WTC11 (cell line): ENCODE results near the gene SYT17. TPM values are rescaled to one million over a fixed set of nuclear protein-coding genes. Genes with fewer than 3 reads are reported as not detected.

ENCODE experiments used
- ATAC-seq: fragments of 200-7000 bp; cut with Tn5 transposase; 2 replicates; pipeline ENCODE4 v1.10.0; 2021; ENCODE audit warnings: mild to moderate bottlenecking, moderate library complexity
- CTCF ChIA-PET: fragments of 300-600 bp; sonication (Branson Sonifier 250); formaldehyde crosslinking; loops from one replicate; lab custom pipeline; 2021; ENCODE audit warnings: antibody characterized with exemption; lab: Charles Lee
- POLR2A ChIA-PET: fragments of 350-600 bp; sonication (Branson Sonifier 250); formaldehyde crosslinking; loops from one replicate; lab custom pipeline; 2021; ENCODE audit warnings: antibody characterized with exemption; lab: Charles Lee
- DNase-seq: peaks from one replicate; pipeline ENCODE4 v3.0.0; 2021; ENCODE audit warnings: low spot score
- H3K27ac Mint-ChIP-seq: 2 replicates; pipeline ENCODE4 v1.8.0; 2021; ENCODE audit warnings: mixed read lengths
- H3K27me3 Mint-ChIP-seq: 2 replicates; pipeline ENCODE4 v1.8.0; 2021; ENCODE audit warnings: low read depth, mild to moderate bottlenecking, moderate library complexity, mixed read lengths
- H3K36me3 Mint-ChIP-seq: 2 replicates; pipeline ENCODE4 v1.8.0; 2021; ENCODE audit warnings: mixed read lengths
- H3K4me1 Mint-ChIP-seq: 2 replicates; pipeline ENCODE4 v1.8.0; 2022; ENCODE audit warnings: mixed read lengths
- H3K4me3 Mint-ChIP-seq: 2 replicates; pipeline ENCODE4 v1.8.0; 2021; ENCODE audit warnings: mild to moderate bottlenecking, moderate library complexity, mixed read lengths
- H3K9me3 Mint-ChIP-seq: 2 replicates; pipeline ENCODE4 v1.8.0; 2021; ENCODE audit warnings: mixed read lengths
- ATF1 ChIP-seq: sonication (generic); formaldehyde crosslinking; IDR thresholded peaks from 2 replicates; pipeline ENCODE4 v1.8.1; 2023; ENCODE audit warnings: mild to moderate bottlenecking, moderate library complexity, missing genetic modification reagents
- ELF4 ChIP-seq: sonication (generic); formaldehyde crosslinking; IDR thresholded peaks from 2 replicates; pipeline ENCODE4 v1.8.1; 2022; ENCODE audit warnings: low read depth, mild to moderate bottlenecking, moderate library complexity, missing genetic modification reagents
- ESRRA ChIP-seq: sonication (generic); formaldehyde crosslinking; IDR thresholded peaks from 2 replicates; pipeline ENCODE4 v1.8.1; 2022; ENCODE audit warnings: mild to moderate bottlenecking, missing genetic modification reagents, borderline replicate concordance
- GTF2I ChIP-seq: fragments of 250-450 bp; sonication (Bioruptor Pico); conservative IDR thresholded peaks from 2 replicates; pipeline ENCODE4 v1.4.0; 2021; ENCODE audit warnings: mild to moderate bottlenecking
- NFATC4 ChIP-seq: fragments of 250-450 bp; sonication (Bioruptor Pico); IDR thresholded peaks from 2 replicates; pipeline ENCODE4 v1.9.0; 2021; ENCODE audit warnings: mild to moderate bottlenecking
- NR3C1 ChIP-seq: sonication (generic); formaldehyde crosslinking; conservative IDR thresholded peaks from 2 replicates; pipeline ENCODE4 v1.8.1; 2023; ENCODE audit warnings: low read depth, mild to moderate bottlenecking, missing genetic modification reagents
- RELA ChIP-seq: sonication (generic); formaldehyde crosslinking; IDR thresholded peaks from 2 replicates; pipeline ENCODE4 v1.8.1; 2022; ENCODE audit warnings: missing genetic modification reagents, mild to moderate bottlenecking, borderline replicate concordance
- RORB ChIP-seq: fragments of 250-450 bp; sonication (Bioruptor Pico); IDR thresholded peaks from 2 replicates; pipeline ENCODE4 v1.9.0; 2021; ENCODE audit warnings: mild to moderate bottlenecking
- TEAD1 ChIP-seq: sonication (generic); formaldehyde crosslinking; IDR thresholded peaks from 2 replicates; pipeline ENCODE4 v1.8.0; 2022; ENCODE audit warnings: mild to moderate bottlenecking, missing genetic modification reagents
- TP53 ChIP-seq: sonication (generic); formaldehyde crosslinking; IDR thresholded peaks from 2 replicates; pipeline ENCODE4 v1.8.1; 2023; ENCODE audit warnings: mild to moderate bottlenecking, missing genetic modification reagents
- ZBTB21 ChIP-seq: sonication (generic); formaldehyde crosslinking; IDR thresholded peaks from 2 replicates; pipeline ENCODE4 v1.8.1; 2023; ENCODE audit warnings: mild to moderate bottlenecking, missing genetic modification reagents, borderline replicate concordance
- ZNF219 ChIP-seq: sonication (generic); formaldehyde crosslinking; IDR thresholded peaks from 2 replicates; pipeline ENCODE4 v1.8.0; 2023; ENCODE audit warnings: missing genetic modification reagents, mild to moderate bottlenecking, borderline replicate concordance
- ZNF396 ChIP-seq: fragments of 250-450 bp; sonication (Bioruptor Pico); IDR thresholded peaks from 2 replicates; pipeline ENCODE4 v1.8.0; 2021; ENCODE audit warnings: mild to moderate bottlenecking, moderate library complexity, borderline replicate concordance
- total RNA-seq: library from RNA; stranded (reverse); gene quantifications from 3 replicates; pipeline ENCODE4 v1.2.3, GENCODE V29; 2021
- TF ChIP-seq, protein P1 (sequence below): sonication (generic); formaldehyde crosslinking; IDR thresholded peaks from 2 replicates; pipeline ENCODE4 v1.8.1; 2023; ENCODE audit warnings: mild to moderate bottlenecking, missing genetic modification reagents, moderate library complexity
- TF ChIP-seq, protein P2 (sequence below): fragments of 250-450 bp; sonication (Bioruptor Pico); IDR thresholded peaks from 2 replicates; pipeline ENCODE4 v2.1.2; 2022; ENCODE audit warnings: mild to moderate bottlenecking, moderate library complexity
- TF ChIP-seq, protein P3 (sequence below): fragments of 250-450 bp; sonication (Bioruptor Pico); IDR thresholded peaks from 2 replicates; pipeline ENCODE4 v1.9.0; 2021; ENCODE audit warnings: mild to moderate bottlenecking
- TF ChIP-seq, protein P4 (sequence below): fragments of 200-600 bp; IDR thresholded peaks from 2 replicates; pipeline ENCODE4 v1.8.0; 2022; ENCODE audit warnings: antibody characterized with exemption
- TF ChIP-seq, protein P5 (sequence below): sonication (generic); formaldehyde crosslinking; IDR thresholded peaks from 2 replicates; pipeline ENCODE4 v1.8.1; 2022; ENCODE audit warnings: low read depth, missing genetic modification reagents, borderline replicate concordance
- TF ChIP-seq, protein P6 (sequence below): sonication (generic); formaldehyde crosslinking; IDR thresholded peaks from 2 replicates; pipeline ENCODE4 v1.8.0; 2022; ENCODE audit warnings: mild to moderate bottlenecking, missing genetic modification reagents
- TF ChIP-seq, protein P7 (sequence below): sonication (generic); formaldehyde crosslinking; IDR thresholded peaks from 2 replicates; pipeline ENCODE4 v1.8.1; 2023; ENCODE audit warnings: mild to moderate bottlenecking, missing genetic modification reagents

SYT17 gene
- total RNA-seq, 1 experiment from 2014 or later, result 5.5 TPM

DNA sequence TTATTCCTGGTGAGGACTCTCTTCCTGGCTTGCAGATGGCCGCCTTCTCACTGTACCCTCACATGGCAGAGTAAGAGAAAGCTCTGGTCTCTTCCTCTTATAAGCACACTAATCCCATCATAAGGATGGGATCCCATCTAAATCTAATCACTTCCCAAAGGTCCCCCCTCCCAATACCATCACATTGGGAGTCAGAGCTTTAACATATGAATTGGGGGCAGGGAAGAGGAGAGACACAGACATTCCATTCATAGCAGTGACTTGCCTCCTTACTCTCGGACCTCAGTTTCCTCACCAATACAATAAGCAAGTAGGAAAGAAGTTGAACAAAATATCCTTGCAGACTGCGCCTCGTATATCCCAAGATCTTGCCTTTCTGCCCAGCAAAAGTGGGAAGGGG is 119.2 kb downstream of the SYT17 start:
- CTCF ChIA-PET, result interaction anchor here (0.6 to 1.7 kb wide), 10 partner anchors 9 to 124 kb away, joined by 3 to 8 read pairs (median 4); no protein-coding TSS in a partner anchor
- no peak for DNase-seq
- Mint-ChIP-seq H3K4me1 (peaks cover 64% of the 10 kb centered on the region), H3K27me3 (no peaks in the 10 kb centered on the region; the same call in 1 of the 2 replicates), H3K4me3 (no peak overlapping the region), H3K27ac (peak overlapping the region; percentile 36; the same call in 1 of the 2 replicates), H3K36me3 (no peaks in the 10 kb centered on the region), H3K9me3 (peaks cover 17% of the 10 kb centered on the region)
- no peak for TF ChIP-seq ESRRA (CRISPR knock-in tag)
- peak; percentile 19; the same call in 1 of the 2 replicates for TF ChIP-seq TEAD1 (CRISPR knock-in tag)
- ATAC-seq, result 0 out of 2 replicates have a peak, but pooled peaks have one; percentile 16
- POLR2A ChIA-PET, result no interaction called here

DNA sequence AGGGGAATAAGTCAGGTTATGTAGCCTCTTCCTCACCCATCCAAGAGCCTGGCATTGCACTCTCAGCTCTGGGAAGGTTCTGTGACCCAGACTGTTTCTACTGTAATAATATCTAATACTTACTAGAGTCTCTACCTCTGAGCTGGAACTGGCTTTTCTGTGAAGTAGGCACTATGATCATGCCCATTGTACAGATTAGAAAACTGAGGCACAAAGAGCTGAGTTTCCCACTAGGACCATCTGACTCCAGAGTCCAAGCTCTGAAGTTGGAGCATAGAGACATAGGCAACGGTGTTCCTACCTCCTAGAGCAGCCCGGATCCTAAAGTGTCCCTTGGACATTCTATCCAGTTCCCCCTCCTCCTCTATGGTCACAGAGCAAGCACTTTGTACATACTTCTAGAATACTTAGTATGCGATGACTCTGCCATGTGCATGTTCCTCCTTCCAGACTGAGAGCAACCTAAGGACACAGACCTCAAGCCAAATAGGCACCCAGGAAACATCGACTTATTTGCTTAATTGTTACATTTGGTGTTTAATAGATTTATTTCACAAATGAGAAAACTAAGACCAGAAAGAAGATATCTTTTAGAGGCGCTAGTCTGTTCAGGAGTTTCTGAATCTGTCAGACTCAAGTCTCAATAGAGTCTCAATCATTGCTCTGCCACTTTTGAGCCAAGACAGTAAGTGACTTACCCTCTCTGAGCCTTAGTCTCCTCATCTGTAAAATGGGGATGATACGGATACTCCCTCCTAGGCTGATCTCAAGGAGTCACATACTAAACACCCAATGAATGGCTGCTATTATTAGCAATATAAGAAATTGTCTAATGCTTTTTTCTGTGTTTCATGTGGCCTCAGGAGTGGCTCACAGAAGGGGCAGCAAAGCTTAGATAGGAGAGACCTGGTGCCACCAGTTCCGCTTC is 121.1 kb downstream of the SYT17 start:
- ChIA-PET CTCF (no interaction called here), POLR2A (interaction anchor here (0.6 kb wide), 1 partner anchor 131 kb away, joined by 4 read pairs; no protein-coding TSS in a partner anchor)
- DNase-seq (no peak), ATAC-seq (no peak)
- Mint-ChIP-seq H3K9me3 (peaks cover 6% of the 10 kb centered on the region; the same call in 1 of the 2 replicates), H3K36me3 (no peaks in the 10 kb centered on the region), H3K4me1 (peaks cover 64% of the 10 kb centered on the region), H3K27ac (no peak overlapping the region), H3K27me3 (peaks cover 4% of the 10 kb centered on the region; the same call in 1 of the 2 replicates), H3K4me3 (no peak overlapping the region)
- TF ChIP-seq ZNF219 (CRISPR knock-in tag) (no peak), ATF1 (CRISPR knock-in tag) (no peak), GTF2I (CRISPR knock-in tag) (peak; percentile 60; the same call in 1 of the 2 replicates)
- TF ChIP-seq, protein P1, sequence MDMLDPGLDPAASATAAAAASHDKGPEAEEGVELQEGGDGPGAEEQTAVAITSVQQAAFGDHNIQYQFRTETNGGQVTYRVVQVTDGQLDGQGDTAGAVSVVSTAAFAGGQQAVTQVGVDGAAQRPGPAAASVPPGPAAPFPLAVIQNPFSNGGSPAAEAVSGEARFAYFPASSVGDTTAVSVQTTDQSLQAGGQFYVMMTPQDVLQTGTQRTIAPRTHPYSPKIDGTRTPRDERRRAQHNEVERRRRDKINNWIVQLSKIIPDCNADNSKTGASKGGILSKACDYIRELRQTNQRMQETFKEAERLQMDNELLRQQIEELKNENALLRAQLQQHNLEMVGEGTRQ (CRISPR knock-in tag), result no peak

DNA sequence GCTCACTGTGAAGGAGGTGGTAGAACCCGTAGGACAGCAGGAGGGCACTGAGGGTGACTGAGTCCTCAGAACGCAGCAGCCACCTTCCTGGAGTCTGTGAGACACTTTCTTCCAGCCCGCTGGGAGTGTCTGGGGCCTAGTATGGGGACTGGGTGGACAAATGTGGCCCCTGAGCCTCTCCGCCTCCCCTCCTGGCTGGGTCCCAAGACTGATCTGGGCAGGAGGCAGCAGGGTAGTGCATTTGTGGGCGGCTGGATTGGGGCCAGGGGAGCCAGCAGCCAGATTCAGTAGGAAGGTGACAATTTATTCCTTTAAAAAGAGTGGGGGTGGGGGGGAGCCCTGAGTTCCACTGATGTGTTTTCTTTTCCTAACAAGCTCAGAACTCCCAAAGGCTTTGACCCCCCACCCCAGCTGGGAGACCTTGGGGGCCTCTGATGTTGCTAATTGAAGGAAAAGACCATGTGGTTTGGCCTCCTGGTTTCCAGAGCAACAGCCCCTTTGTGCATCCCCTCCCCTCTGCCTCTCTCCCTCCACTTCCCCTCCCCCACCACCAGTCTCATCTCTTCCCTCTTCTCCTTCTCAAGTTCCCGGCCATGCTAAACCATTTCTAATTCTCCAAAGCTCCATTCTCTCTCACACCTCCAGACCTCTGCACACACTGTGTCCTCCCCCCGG is 121.9 kb downstream of the SYT17 start:
- ChIA-PET POLR2A (interaction anchor here (0.6 kb wide), 1 partner anchor 130 kb away, joined by 4 read pairs; no protein-coding TSS in a partner anchor), CTCF (no interaction called here)
- H3K27ac Mint-ChIP-seq, result peak overlapping the region; percentile 12; the same call in 1 of the 2 replicates
- peaks cover 6% of the 10 kb centered on the region; the same call in 1 of the 2 replicates for H3K9me3 Mint-ChIP-seq
- DNase-seq (peak; percentile 35), ATAC-seq (peak; percentile 52)
- peaks cover 68% of the 10 kb centered on the region for H3K4me1 Mint-ChIP-seq
- H3K27me3 Mint-ChIP-seq, result peaks cover 4% of the 10 kb centered on the region; the same call in 1 of the 2 replicates
- no peak overlapping the region for H3K4me3 Mint-ChIP-seq
- no peaks in the 10 kb centered on the region for H3K36me3 Mint-ChIP-seq
- TF ChIP-seq ZNF396 (CRISPR knock-in tag), result no peak
- TF ChIP-seq, protein P2, sequence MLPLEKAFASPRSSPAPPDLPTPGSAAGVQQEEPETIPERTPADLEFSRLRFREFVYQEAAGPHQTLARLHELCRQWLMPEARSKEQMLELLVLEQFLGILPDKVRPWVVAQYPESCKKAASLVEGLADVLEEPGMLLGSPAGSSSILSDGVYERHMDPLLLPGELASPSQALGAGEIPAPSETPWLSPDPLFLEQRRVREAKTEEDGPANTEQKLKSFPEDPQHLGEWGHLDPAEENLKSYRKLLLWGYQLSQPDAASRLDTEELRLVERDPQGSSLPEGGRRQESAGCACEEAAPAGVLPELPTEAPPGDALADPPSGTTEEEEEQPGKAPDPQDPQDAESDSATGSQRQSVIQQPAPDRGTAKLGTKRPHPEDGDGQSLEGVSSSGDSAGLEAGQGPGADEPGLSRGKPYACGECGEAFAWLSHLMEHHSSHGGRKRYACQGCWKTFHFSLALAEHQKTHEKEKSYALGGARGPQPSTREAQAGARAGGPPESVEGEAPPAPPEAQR (CRISPR knock-in tag), result no peak
- TF ChIP-seq, protein P3, sequence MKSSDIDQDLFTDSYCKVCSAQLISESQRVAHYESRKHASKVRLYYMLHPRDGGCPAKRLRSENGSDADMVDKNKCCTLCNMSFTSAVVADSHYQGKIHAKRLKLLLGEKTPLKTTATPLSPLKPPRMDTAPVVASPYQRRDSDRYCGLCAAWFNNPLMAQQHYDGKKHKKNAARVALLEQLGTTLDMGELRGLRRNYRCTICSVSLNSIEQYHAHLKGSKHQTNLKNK (CRISPR knock-in tag), result no peak
- TF ChIP-seq, protein P4, sequence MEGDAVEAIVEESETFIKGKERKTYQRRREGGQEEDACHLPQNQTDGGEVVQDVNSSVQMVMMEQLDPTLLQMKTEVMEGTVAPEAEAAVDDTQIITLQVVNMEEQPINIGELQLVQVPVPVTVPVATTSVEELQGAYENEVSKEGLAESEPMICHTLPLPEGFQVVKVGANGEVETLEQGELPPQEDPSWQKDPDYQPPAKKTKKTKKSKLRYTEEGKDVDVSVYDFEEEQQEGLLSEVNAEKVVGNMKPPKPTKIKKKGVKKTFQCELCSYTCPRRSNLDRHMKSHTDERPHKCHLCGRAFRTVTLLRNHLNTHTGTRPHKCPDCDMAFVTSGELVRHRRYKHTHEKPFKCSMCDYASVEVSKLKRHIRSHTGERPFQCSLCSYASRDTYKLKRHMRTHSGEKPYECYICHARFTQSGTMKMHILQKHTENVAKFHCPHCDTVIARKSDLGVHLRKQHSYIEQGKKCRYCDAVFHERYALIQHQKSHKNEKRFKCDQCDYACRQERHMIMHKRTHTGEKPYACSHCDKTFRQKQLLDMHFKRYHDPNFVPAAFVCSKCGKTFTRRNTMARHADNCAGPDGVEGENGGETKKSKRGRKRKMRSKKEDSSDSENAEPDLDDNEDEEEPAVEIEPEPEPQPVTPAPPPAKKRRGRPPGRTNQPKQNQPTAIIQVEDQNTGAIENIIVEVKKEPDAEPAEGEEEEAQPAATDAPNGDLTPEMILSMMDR, result no peak
- no peak for TF ChIP-seq ZBTB21 (CRISPR knock-in tag)
- TF ChIP-seq, protein P5, sequence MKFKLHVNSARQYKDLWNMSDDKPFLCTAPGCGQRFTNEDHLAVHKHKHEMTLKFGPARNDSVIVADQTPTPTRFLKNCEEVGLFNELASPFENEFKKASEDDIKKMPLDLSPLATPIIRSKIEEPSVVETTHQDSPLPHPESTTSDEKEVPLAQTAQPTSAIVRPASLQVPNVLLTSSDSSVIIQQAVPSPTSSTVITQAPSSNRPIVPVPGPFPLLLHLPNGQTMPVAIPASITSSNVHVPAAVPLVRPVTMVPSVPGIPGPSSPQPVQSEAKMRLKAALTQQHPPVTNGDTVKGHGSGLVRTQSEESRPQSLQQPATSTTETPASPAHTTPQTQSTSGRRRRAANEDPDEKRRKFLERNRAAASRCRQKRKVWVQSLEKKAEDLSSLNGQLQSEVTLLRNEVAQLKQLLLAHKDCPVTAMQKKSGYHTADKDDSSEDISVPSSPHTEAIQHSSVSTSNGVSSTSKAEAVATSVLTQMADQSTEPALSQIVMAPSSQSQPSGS (CRISPR knock-in tag), result no peak
- TF ChIP-seq, protein P6, sequence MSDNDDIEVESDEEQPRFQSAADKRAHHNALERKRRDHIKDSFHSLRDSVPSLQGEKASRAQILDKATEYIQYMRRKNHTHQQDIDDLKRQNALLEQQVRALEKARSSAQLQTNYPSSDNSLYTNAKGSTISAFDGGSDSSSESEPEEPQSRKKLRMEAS, result no peak
- no peak for TF ChIP-seq NFATC4 (CRISPR knock-in tag)
- TF ChIP-seq RORB (CRISPR knock-in tag), result no peak
- no peak for TF ChIP-seq RELA (CRISPR knock-in tag)
- TF ChIP-seq TEAD1 (CRISPR knock-in tag), result no peak
- TF ChIP-seq TP53 (CRISPR knock-in tag), result no peak
- TF ChIP-seq ELF4 (CRISPR knock-in tag), result no peak
- TF ChIP-seq, protein P7, sequence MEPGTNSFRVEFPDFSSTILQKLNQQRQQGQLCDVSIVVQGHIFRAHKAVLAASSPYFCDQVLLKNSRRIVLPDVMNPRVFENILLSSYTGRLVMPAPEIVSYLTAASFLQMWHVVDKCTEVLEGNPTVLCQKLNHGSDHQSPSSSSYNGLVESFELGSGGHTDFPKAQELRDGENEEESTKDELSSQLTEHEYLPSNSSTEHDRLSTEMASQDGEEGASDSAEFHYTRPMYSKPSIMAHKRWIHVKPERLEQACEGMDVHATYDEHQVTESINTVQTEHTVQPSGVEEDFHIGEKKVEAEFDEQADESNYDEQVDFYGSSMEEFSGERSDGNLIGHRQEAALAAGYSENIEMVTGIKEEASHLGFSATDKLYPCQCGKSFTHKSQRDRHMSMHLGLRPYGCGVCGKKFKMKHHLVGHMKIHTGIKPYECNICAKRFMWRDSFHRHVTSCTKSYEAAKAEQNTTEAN, result no peak
- no peak for TF ChIP-seq NR3C1
